ENCODE data around the gene FAM20C.

FAM20C gene

DNA sequence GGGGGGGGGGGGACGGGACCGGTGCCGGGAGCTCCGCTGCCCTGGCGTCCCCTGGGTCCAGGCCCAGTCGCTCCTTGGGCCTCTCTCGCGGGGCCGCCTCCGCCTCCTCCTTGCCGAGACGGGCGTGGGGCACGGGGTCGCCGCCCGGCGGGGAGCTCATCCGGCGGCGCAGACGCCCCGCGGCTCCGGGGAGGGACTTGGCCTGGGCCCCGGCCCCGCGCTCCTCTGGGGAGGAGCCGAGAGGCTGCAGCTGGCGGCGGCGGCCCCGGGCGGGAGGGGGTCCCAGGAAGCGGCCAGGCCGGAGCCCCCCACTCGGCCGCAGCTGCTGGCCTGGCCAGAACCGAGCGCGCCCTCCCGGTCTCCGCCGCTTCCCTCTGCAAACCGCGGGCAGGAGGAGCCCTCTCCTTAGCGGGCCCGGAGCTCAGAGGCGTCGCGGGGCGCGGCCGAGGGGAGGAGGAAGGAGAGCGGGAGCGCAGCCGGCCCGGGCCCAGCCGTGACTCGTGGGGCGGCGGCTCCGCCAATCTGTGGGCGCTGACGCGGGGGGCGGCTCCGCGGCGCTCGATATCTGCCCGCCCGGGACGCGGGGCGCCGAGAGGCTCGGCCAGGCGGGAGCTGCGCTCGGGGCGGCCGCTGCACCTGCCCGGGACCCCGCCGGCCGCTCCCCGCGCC, at the start of gene FAM20C:
TSS of gene FAM20C (plus strand) at position 591 of the 669 bp plus-strand sequence. CDS start 629 bp downstream, outside the sequence.
- no peak for DNase-seq (ENCODE audit: low read depth in 2 of 3, low spot score in 2 of 3)

DNA sequence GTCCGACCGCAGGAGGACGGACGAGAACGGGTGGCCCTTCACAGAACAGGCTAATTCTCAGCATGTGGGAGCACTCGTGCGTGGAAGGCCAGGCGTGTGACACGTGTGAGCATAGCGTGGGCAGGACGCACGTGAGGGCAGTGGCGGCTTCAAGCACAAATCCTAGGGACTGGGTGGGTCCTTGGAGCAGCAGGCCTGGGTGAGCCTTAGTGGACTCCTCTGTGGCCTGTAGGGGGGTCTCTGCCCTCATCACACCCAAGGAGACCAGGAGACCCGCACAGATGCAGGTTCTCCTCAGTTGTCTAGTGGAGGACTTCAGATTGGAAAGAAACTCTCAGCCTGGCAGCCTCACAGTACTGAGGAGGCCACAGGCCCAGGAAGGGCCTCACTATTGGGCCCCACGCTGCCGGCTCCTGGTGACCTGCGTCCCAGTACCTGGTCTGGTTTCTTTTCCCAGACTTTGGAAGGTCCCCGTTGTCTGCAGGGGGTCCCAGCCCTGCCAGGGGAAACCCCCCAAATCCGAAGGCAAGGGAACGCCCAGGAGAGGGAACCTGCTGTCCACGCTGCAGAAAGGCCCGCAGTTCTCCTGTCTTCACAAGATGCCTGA, 49.1 kb upstream of the FAM20C start:
- no peak for DNase-seq (ENCODE audit: low read depth in 2 of 3, low spot score in 2 of 3)

DNA sequence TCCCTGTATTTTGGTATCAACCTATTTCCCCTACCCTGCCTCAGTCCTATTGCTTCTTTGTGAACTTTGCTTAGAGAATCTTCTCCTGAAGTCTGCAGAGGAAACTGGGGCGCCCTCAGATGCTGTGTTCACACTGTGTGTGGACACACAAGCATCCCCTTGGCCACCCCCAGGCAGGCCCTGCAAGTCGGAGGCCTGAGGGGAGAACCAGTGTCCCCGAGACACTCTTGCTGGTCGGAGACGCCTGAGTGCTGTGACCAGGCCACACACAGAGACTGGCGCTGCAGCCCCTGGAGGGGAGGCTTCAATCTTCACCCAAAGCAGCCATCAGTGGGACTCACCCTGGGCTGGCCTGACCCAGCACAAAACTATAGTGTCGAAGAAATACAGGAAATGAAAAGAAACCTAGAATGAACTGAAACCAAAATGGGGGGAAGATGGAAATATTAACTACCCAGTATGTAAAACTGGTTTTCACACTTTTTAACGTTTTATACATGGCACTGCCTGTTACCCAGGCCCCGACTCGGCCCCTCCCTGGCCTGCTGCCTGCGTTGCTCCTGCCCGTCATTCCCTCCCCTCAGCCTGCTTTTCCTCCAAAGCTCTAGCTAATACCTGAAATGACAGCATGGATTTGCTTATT, 48.4 kb upstream of the FAM20C start:
- DNase-seq (ENCODE audit: low read depth in 2 of 3, low spot score in 2 of 3): no peak

DNA sequence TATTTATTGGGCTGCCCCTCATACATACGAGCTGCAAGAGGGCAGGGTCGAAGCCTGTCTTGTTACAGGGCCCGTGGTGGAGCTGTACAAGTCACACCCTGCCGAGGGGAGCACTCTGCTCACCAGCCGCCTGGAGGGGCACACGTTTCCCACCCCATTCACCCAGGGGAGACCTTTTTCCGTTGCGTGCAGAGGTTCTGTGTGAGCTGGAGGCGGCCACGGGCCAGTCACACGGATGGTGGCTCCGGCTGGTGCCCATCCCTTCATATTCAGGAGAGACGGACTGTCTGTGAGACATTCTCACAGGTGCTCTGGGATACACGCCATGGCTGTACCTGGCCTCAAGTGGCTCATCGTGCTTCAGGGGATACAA, 47.9 kb upstream of the FAM20C start:
- DNase-seq (ENCODE audit: low read depth in 2 of 3, low spot score in 2 of 3): no peak

DNA sequence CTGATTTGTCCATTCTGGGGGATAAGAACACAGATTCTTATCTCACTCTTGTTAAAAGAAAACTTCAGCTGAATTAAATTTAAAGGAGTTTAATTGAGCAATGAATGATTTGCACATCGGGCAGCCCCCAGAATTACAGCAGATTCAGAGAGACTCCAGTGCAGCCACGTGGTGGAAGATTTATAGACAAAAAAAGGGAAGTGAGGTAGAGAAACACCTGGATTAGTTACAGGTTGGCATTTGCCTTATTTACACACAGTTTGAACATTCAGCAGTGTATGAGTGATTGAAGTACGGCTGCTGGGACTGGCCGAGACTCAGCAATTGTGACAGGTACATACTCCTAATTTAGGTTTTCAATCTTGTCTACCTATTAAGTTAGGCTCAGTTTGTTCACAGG, 46.5 kb upstream of the FAM20C start:
- DNase-seq (ENCODE audit: low read depth in 2 of 3, low spot score in 2 of 3): no peak

DNA sequence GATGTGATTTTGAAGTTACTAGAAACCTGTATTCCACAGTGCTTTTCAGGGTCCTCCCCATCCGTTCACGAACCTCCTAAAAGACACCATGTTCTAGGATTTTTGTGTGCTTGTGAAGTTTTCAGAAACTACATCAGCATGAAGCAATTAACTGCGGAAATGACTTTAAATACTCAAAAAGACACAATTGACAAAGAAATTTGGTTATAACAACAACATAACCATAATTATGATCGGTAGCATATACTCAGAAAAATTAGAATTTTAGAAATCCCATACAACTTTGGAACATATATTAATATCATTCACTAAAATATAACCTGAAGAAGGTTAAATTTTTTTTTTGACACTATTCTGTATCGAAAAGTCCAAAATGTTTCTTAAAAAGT, 43.8 kb upstream of the FAM20C start:
- no peak for DNase-seq (ENCODE audit: low read depth in 2 of 3, low spot score in 2 of 3)

DNA sequence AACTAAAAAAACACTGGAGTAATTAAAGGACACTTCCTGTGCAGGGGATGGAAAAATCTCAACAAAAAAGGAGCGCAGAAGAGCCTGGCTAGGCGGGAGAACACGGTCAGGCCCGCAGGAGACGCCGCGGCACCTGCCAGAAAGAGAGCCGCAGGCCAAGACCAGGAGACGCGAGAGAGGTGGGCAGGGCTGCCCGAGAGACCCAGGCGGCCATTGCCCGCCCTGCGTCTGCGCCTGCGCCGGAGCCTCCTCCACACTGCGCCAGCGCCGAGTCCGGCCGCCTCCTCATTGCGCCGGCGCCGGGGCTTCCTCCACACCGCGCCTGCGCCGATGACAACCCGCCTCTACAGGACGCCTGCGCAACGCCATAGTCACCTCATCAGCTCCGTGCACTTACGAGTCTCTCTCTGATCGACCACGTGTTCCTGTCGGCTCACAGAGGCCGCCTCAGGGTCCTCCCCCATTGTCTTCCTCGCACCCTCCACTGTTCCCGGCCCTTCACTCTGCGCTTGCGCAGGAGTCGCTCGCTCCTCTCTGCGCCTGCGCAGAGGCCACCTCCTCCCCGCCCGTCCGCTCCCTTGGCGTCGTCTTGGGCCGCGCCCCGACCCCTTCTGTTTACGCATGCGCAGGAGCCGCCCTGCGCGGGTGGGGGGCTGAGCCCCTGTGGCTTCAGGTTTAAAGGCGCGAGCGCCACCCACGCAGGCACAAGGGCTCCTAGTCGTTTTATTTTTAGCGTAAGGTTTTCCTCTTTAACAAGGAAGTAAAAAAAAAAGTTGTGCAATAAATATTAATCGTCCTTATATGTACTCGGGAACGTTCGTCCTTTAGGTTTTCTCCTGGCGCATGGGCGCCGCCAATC, 43.2 kb upstream of the FAM20C start:
- DNase-seq (ENCODE audit: low read depth in 2 of 3, low spot score in 2 of 3): peak; percentile 70 to 96 (median 93)

DNA sequence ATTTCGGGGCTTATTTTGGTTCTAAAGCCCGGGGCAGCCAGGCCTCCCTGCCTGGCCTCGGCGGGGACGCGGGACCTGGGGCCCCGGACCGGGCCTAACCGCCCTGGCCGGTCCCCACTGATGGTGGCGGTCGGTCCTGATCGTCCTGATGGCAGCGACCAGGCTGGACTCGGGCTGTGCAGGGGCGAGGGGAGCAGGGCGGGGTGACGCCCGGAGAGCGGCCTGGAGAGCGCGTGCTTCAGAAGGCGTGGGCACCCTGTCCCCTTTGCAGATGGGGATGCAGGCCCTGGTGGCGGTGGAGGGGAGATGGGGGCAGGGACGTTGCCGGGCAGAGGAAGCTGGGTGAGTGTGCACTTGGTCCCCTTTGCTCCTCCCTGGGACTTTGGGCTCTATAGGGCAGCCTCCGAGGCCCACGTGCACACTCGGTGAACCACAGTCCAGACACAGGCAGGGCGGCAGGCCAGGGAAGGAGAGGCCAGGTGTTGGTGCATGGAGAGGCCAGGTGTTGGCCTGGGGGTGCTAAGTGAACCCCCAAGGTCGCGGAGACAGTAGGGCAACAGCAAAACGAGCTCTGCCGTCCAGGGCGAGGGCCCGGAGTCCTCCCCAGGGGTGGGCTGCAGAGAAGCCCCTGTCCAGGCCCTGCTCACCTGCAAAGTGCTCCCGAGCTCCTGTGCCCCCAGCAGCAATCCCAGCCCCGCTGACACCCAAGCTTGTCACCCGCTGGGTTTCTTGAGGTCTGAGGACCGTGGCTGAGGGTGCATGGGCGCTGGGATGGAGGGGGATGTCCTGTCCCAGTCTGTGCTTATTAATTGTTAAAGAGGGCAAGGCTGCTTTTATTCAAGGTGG, 42.4 kb upstream of the FAM20C start:
- DNase-seq (ENCODE audit: low read depth in 2 of 3, low spot score in 2 of 3): peak; percentile 23 to 37 (median 24)

DNA sequence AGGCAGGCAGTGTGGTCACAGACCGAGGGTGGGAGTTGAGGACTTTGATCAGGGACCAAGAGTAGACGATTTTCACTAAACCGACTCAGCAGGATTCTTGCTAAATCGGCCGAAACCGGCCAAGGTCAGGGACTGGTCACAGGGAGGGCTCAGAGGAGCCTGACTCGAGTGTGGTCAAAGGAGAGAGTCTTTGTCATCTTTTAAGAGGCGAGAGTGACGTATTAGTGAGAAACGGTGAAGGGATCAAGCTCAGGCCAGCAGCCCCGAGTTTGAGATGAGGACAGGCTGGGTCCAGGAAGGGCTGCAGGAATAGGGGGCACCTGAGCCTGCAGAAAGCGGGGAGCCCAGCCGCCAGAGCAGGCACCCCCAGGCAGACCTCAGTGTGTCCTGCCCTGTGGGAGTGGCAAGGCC, 41.6 kb upstream of the FAM20C start:
- no peak for DNase-seq (ENCODE audit: low read depth in 2 of 3, low spot score in 2 of 3)

DNA sequence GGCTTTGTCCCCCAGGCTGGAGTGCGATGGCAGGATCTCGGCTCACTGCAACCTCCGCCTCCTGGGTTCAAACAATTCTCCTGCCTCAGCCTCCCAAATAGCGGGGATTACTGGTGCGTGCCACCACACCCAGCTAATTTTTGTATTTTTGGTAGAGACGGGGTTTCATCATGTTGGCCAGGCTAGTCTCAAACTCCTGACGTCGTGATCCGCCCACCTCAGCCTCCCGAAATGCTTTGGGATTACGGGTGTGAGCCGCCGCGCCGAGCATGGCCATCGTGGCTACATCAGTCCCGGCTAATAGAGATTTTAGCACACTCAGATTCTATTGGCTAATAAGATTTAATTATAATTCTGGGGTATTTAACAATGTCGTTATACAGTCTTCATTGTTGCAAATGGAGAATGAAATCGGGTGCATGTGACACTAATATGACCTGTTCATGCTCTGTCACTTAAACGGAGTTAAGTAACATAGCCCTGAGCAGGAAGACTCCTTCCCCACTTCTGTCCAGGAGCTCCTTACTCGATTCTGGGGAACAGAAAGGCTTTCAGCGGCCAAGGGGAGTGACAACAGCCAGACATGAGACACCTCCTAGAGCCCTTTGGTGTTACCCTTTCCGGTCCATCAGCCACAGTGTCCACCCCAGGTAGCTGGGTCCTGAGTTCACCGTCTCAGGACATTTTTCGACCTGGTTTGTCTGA, 40.9 kb upstream of the FAM20C start:
- no peak for DNase-seq (ENCODE audit: low read depth in 2 of 3, low spot score in 2 of 3)

DNA sequence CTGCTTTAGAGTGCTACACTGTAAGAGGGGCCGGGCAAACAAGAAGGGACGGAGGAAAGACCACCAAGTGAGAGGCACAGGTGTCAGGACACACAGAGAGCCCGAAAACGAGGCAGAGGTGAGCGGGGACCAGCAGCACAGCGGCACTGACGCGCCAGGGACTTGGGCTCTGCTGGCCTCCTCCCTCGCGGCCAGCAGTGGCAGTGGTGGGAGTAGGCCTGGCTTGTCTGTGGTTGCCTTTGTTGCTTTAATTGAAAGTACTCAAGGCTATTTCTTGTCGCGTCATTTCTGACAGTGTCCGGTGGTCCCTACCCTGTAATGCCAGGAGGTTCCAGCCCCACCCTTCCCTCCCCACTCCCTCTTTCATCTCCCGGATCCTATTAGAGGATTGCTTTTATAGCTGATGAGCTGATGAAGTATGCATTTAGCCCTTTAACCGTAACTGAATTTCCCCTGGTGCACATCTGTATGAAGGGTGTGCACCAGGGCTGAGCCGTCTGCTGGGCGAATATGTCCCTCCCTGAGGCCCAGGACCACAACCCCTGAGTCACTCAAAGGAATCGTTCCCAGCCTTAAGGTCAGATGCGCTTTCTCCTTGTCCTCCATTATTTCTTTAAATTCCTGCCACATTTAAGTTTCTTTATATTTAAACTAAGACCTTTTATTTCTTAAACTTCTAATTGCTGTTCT, 39.5 kb upstream of the FAM20C start:
- DNase-seq (ENCODE audit: low read depth in 2 of 3, low spot score in 2 of 3): no peak

DNA sequence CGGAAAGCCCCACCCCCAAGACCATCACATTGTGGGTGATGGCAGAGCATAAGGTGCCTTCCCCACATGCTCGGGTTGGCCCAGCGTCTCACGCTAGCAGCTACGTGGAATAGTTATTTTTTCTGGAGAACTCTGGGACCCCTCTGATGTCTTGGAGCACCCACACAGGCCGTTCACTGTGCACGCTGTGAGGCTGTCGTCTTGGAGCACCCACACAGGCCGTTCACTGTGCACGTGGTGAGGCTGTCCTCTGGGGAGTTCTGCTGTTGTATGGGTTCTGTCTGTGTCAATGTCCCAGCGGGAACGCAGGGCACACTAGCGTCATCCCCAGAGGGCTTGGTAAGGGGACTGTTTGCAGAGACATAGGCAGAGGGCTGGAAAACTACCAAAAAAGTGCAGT, 38.8 kb upstream of the FAM20C start:
- DNase-seq (ENCODE audit: low read depth in 2 of 3, low spot score in 2 of 3): no peak

DNA sequence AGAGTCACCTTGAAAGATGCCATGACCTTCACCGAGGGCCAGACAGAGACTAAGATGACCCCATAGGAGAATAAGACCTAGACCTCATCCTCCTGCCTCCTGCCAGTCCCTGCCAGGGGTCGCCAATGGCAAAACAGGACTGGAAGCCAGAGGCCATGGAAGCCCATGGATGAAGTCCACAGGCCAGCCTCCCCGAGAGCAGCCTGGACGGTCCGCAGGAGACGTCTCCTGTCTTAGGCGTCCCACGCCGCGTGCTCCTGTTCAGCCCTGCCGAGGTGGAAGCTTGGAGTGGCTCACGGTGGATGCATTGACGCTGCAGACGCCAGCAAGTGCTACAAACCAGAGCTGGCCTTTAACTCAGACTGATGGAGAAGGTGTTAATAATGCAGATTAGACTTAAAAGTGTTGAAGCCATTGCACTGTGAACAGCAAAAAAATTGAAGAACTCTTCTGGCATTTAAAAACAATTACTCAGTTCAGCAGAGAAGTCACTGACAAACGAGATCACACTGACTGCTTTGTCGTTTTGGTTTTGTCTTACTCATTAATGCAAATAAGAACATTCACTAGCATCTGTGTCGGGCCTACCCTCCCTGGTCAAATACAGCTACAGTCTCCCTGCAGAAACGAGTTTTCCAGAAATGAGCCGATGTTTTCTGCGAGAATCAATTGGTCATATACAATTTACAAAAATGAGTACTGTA, 38.1 kb upstream of the FAM20C start:
- DNase-seq (ENCODE audit: low read depth in 2 of 3, low spot score in 2 of 3): no peak

DNA sequence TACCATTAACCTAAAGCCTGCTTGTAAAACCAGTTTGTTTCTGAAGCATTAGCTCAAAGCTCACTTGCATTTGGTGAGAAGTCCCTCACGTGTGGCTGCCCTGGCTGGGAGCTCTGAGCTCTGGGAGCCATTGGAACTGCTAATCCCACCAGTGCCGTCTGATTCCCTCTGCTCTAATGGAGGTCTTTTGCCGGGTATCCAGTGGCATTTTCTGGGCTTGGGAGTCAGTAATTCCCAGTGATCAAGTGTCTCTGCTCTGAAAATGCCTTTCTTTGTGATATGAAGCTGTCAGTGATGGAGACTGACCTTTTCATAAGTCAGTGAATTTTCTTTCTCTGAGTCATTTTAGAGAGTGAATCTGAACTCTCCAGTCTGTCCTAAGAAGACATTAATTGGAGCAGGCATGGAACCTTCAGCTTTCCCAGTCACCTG, 36.9 kb upstream of the FAM20C start:
- no peak for DNase-seq (ENCODE audit: low read depth in 2 of 3, low spot score in 2 of 3)

DNA sequence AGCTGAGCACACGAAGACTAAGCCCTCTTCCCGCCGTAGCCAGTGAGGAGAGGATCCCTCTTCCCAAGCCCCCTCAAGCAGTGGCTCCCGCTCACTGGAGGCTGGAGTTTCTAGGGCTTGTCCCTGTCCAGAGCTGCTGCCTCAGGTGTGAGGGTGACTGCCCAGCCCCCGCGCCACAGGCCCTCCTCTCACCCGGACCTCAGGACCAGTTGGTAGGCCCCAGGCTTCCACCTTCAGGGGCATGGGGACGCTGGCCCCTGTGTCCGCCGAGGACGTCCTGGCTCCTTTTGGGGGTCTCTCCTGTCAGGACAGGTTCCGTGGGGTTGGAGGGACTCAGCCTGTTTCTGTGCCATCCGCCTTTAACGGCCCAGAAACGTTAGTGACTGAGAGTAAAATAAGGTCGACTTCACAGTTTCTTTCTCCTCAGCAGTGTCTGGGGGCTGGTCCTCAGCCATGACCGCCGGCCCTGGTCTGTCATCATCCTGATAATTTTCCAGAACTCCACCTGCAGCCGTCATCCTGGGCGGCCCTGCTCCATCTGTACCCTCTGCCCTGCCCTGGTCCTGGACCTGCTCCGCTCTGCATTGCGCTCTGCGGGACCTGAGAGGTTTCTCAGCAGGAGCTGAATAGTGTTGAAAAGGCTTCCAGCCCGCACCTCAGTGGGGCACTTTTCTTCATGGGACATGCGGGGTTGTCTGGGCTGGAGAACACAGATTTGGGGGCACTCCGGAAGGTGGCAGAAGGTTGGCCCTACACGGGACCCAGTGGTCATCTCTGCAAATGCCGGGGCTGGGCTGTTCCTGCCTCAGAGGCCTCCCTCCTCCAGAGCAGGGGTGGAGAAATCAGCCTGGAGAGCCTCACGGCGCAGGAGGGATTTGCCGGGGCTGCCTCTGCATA, 36.0 kb upstream of the FAM20C start:
- DNase-seq (ENCODE audit: low read depth in 2 of 3, low spot score in 2 of 3): no peak

DNA sequence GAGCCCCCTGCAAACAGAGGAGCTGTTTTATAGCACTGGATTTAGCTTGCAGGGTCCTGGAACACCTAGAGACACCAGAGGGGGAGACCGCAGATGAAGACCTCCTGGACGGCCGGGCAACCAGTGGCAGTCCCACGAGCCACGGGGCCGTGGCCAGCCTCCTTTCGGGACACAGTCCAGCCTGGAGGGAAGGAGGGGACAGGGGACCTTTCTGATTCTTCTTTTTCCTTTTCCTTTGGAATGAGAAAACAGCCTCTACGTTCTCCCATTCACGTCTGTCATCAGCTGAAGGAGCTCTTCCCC, 35.4 kb upstream of the FAM20C start:
- DNase-seq (ENCODE audit: low read depth in 2 of 3, low spot score in 2 of 3): no peak

DNA sequence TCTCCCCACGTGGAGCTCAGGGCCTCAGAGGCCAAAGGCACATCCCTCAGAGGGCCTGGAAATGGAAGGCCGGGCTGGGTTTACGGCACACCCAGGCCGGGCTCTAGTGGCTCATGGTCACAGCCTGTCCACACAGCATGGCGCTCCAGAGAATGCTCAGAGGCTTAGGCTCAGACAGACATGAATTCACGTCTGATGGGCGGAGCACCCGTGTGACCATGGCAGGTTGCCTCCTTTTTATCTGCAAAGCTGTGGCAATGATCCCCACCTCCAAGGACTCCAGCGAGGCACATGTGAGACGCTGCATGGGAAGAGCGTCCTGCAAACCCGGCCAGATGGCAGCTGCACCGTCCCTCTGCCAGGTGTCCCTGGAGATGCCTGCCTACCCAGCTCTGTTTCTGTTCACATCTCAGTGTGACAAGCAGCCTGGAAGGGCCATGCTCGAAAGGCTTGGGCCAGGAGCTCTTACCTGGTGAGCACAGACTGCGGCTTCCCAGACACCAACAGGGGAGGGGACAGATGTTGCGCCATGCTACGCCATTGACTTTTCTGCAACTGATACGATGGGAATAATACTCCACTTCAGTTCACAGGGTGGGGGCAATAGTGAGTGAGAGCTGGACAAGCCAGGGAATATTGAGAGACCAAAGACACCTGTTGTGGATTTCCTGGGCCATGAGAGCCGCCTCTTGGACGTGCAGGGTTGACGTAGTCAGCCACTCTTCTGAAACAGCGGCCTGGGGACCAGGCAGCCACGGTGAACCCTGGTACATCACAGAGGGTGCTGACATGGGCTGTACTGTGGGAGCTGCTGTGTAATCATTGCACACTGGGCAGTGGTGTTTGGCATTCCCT, 34.4 kb upstream of the FAM20C start:
- no peak for DNase-seq (ENCODE audit: low read depth in 2 of 3, low spot score in 2 of 3)
